Measurements from ENCODE around the gene B4GALT2.

- TF ChIP-seq CTCF (conservative IDR thresholded peaks at IDR 0.05): no peak
- TF ChIP-seq ZFX (IDR thresholded peaks at IDR 0.05): no peak
Measured at GRCh38 chr1:43985984-43986595, 7.1 kb downstream of the B4GALT2 start.

Data from C4-2B (cell line).